ENCODE results near the gene WNT3A. TPM values are rescaled to one million over a fixed set of nuclear protein-coding genes. Genes with fewer than 3 reads are reported as not detected.

WNT3A gene
- total RNA-seq, 2 donors from 2014 or later, result 0.11 to 0.46 TPM

DNA sequence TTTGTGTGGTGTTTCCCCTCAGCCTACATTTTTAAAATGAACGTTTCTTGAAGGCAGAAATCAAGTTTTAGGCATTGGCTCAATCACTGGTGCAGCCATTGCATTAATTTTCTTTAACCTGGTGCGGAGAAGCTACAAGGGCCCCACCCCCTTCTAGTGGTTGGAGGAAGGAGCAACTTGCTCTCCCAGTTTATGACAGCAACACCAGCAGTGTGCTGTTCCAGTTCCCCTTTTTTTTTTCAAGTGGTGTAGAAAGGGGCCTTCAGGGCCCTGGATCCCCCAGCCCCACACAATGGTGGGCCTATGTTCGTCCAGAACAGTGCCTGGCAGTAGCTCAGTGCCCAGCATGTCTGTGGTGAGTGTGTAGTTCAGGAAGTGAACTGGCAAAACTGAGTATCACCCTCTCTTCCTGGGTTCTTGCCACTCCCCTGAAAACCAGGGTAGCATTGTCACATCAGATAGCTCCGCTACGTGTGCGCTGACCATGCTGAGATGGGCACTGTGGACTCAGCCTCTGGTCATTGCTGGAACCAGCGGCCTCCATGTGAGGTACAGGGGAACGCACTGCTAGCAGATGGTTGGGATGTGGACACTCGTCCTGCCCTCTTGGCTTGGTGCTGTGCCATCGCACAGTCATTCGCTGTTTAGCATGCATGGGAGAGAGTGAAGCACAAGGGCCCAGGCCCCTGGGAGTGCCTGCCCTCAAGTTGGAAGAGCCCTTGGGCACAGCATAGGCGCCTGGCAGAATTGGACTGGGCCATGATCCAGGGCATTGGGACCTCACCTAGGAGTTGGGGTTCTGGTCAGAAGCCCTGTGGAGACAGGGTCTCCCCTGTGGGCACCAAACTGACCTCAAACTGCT lies 83.0 kb downstream of the WNT3A start:
- Mint-ChIP-seq H3K36me3 (ENCODE audit: low read depth) (peaks cover 48% of the 10 kb centered on the region), H3K27ac (peak overlapping the region; percentile 71), H3K9me3 (peaks cover 3% of the 10 kb centered on the region), H3K4me1 (peaks cover 51% of the 10 kb centered on the region), H3K4me3 (no peak overlapping the region), H3K27me3 (ENCODE audit: insufficient read depth) (no peaks in the 10 kb centered on the region)
- Histone ChIP-seq H3K4me1 (ENCODE audit: control insufficient read depth, insufficient read depth, low read length) (peaks cover 25% of the 10 kb centered on the region), H3K27me3 (ENCODE audit: control insufficient read depth, insufficient read depth, low read length, poor library complexity, severe bottlenecking) (no peaks in the 10 kb centered on the region), H3K27ac (ENCODE audit: low read depth, low read length) (no peak overlapping the region), H3K4me3 (ENCODE audit: low read length) (no peak overlapping the region), H3K36me3 (ENCODE audit: control insufficient read depth, insufficient read depth, low read length) (peaks cover 73% of the 10 kb centered on the region), H3K9me3 (ENCODE audit: control insufficient read depth, low read length) (no peaks in the 10 kb centered on the region), H3K9ac (ENCODE audit: extremely low read depth, low read length, poor library complexity, severe bottlenecking) (no peak overlapping the region)
- TF ChIP-seq, protein P1, sequence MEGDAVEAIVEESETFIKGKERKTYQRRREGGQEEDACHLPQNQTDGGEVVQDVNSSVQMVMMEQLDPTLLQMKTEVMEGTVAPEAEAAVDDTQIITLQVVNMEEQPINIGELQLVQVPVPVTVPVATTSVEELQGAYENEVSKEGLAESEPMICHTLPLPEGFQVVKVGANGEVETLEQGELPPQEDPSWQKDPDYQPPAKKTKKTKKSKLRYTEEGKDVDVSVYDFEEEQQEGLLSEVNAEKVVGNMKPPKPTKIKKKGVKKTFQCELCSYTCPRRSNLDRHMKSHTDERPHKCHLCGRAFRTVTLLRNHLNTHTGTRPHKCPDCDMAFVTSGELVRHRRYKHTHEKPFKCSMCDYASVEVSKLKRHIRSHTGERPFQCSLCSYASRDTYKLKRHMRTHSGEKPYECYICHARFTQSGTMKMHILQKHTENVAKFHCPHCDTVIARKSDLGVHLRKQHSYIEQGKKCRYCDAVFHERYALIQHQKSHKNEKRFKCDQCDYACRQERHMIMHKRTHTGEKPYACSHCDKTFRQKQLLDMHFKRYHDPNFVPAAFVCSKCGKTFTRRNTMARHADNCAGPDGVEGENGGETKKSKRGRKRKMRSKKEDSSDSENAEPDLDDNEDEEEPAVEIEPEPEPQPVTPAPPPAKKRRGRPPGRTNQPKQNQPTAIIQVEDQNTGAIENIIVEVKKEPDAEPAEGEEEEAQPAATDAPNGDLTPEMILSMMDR (conservative IDR thresholded peaks at IDR 0.05), result no peak
- 94 to 96% methylated on average over 10 to 12 of the region's 12 CpGs for WGBS, 2 experiments (ENCODE audit: insufficient coverage in 1 of 2, insufficient read length in 1 of 2)
- peak; percentile 36 for DNase-seq

DNA sequence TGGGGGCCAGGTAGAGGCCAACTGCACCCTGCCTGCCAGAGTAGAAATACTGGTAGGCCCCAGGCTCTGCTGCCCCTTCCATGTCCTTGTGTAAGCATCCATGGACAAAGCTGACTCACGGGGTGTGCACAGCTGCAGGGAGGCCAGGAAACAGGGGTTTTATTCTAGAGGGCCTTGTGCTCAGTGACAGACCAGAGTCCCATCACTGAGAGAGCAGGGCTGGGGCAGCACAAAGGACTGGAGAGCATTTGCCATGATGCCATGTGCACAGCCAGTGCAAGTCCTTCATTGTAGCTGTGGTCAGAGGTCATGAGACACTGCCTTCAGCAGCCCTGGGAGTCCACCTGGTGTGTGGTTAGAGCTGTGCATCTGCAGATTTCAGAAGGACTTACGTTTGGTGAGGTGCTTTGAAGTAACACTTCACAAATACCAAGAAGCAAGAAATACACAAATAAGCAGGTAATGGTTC lies 83.8 kb downstream of the WNT3A start:
- Histone ChIP-seq H3K9me3 (ENCODE audit: control insufficient read depth, low read length) (no peaks in the 10 kb centered on the region), H3K9ac (ENCODE audit: extremely low read depth, low read length, poor library complexity, severe bottlenecking) (no peak overlapping the region), H3K4me1 (ENCODE audit: control insufficient read depth, insufficient read depth, low read length) (peaks cover 24% of the 10 kb centered on the region), H3K4me3 (ENCODE audit: low read length) (no peak overlapping the region), H3K27ac (ENCODE audit: low read depth, low read length) (no peak overlapping the region), H3K36me3 (ENCODE audit: control insufficient read depth, insufficient read depth, low read length) (peaks cover 80% of the 10 kb centered on the region), H3K27me3 (ENCODE audit: control insufficient read depth, insufficient read depth, low read length, poor library complexity, severe bottlenecking) (no peaks in the 10 kb centered on the region)
- DNase-seq, result peak; percentile 40
- peaks cover 8% of the 10 kb centered on the region for H3K9me3 Mint-ChIP-seq
- WGBS, 2 experiments (ENCODE audit: insufficient coverage in 1 of 2, insufficient read length in 1 of 2), result 86 to 95% methylated on average over 1 to 2 of the region's 2 CpGs
- peaks cover 43% of the 10 kb centered on the region for H3K4me1 Mint-ChIP-seq
- peaks cover 53% of the 10 kb centered on the region for H3K36me3 Mint-ChIP-seq (ENCODE audit: low read depth)
- H3K27me3 Mint-ChIP-seq (ENCODE audit: insufficient read depth), result no peaks in the 10 kb centered on the region
- TF ChIP-seq, protein P1 (conservative IDR thresholded peaks at IDR 0.05), result no peak
- no peak overlapping the region for H3K4me3 Mint-ChIP-seq
- peak overlapping the region; percentile 74 for H3K27ac Mint-ChIP-seq

DNA sequence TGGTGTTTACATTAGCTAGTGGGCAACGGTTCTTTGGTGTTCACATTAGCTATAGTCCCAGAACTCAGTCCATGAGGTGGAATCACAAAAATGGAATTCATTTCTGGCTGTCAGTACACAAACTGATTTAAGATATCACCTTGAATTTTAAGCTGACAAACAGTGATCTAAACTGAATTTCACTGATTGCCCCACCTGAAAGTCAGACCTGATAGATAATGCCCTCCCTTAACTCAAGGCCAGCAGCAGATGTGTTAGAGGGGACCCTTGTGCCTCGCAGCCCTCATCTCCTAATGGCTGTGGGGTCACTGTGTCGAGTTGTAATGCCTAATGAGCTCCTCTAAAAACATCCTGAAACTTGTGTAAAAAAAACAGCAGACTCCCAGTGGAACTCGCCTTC lies 84.3 kb downstream of the WNT3A start:
- no peak for DNase-seq
- peaks cover 84% of the 10 kb centered on the region for H3K36me3 ChIP-seq (ENCODE audit: control insufficient read depth, insufficient read depth, low read length)
- WGBS, 2 experiments (ENCODE audit: insufficient coverage in 1 of 2, insufficient read length in 1 of 2), result 92 to 93% methylated on average over 4 of the region's 4 CpGs
- no peak overlapping the region for H3K4me3 ChIP-seq (ENCODE audit: low read length)
- H3K9me3 Mint-ChIP-seq, result peaks cover 8% of the 10 kb centered on the region
- no peak overlapping the region for H3K4me3 Mint-ChIP-seq
- TF ChIP-seq, protein P1 (conservative IDR thresholded peaks at IDR 0.05), result no peak
- peaks cover 56% of the 10 kb centered on the region for H3K36me3 Mint-ChIP-seq (ENCODE audit: low read depth)
- H3K9ac ChIP-seq (ENCODE audit: extremely low read depth, low read length, poor library complexity, severe bottlenecking), result no peak overlapping the region
- peak overlapping the region; percentile 45 for H3K27ac Mint-ChIP-seq
- H3K27ac ChIP-seq (ENCODE audit: low read depth, low read length), result no peak overlapping the region
- H3K4me1 ChIP-seq (ENCODE audit: control insufficient read depth, insufficient read depth, low read length), result peaks cover 20% of the 10 kb centered on the region
- H3K27me3 ChIP-seq (ENCODE audit: control insufficient read depth, insufficient read depth, low read length, poor library complexity, severe bottlenecking), result no peaks in the 10 kb centered on the region
- H3K4me1 Mint-ChIP-seq, result peaks cover 38% of the 10 kb centered on the region
- H3K9me3 ChIP-seq (ENCODE audit: control insufficient read depth, low read length), result no peaks in the 10 kb centered on the region
- H3K27me3 Mint-ChIP-seq (ENCODE audit: insufficient read depth), result no peaks in the 10 kb centered on the region
